Stimulated activated naive B cell treated with anti-CD40 and anti-IgM and Interleukin-4, amounts not matched to agents 10 μg/mL and 1 μg/mL and 100 μg/mL, for 72 hours (primary cell): ENCODE results near the gene NFATC2.
"Not testable (repeated sequence)": the region's sequence is repeated elsewhere in the genome, so short reads cannot be mapped to it uniquely, and the experiment has no call there.

ENCODE experiments used
- ATAC-seq, 2 donors: fragments of 150-1000 bp; cut with Tn5 transposase; replicated peaks; 2 replicates each; pipeline ENCODE4 v1.10.0; 2021; ENCODE audit warnings: moderate library complexity in 1 of 2
- DNase-seq: peaks from one replicate; pipeline ENCODE4 v3.0.0; 2021
- H3K27ac Mint-ChIP-seq: one replicate; pipeline ENCODE4 v1.8.0; 2022; ENCODE audit warnings: mild to moderate bottlenecking, mixed read lengths
- H3K27me3 Mint-ChIP-seq, 2 donors: one replicate each; pipeline ENCODE4 v1.8.0; 2022; ENCODE audit warnings: mixed read lengths in 2 of 2
- H3K36me3 Mint-ChIP-seq, 2 donors: one replicate each; pipeline ENCODE4 v1.8.0; 2022; ENCODE audit warnings: mixed read lengths in 2 of 2, mild to moderate bottlenecking in 1 of 2
- H3K4me1 Mint-ChIP-seq, 2 donors: one replicate each; pipeline ENCODE4 v1.8.0; 2022; ENCODE audit warnings: mixed read lengths in 2 of 2, mild to moderate bottlenecking in 1 of 2
- H3K4me3 Mint-ChIP-seq, 2 donors: one replicate each; pipeline ENCODE4 v1.8.0; 2022; ENCODE audit warnings: mild to moderate bottlenecking in 2 of 2, mixed read lengths in 2 of 2, moderate library complexity in 1 of 2
- H3K9me3 Mint-ChIP-seq, 2 donors: one replicate each; pipeline ENCODE4 v1.8.0; 2022; ENCODE audit warnings: mixed read lengths in 2 of 2, mild to moderate bottlenecking in 1 of 2

The NFATC2 gene

DNA sequence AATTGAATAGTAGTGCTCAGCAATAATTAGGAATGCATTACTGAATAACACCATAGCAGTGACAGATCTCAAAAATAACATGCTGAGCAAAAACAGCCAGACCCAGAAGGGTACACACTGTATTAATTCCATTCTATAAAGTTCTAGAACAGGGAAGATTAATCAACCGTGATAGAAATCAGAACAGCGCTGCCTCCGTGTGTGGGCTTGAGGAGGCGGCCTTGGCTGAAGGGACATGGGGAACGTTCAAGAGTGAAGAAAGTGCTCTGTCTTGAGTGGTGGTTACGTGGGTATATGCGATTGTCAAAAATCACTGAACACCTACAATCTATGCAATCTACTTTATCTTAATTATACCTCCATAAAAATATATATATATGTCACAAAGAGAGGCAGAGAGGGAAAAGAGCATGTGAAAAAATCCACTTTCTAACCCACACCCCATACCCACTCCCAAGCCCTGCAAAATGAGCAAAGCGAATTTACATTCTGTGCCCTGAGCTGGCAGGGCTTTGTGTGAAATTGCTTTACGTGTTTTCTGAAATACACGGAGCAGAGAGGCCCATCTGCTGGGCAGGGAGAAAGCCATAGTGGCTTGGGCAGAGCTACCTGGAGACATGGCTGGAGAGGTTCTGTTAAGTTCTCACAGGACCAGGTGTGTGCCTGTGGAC lies 74.4 kb downstream of the NFATC2 start:
- DNase-seq: no peak
- H3K27ac Mint-ChIP-seq: no peak overlapping the region
- ATAC-seq: no peak
- H3K27me3 Mint-ChIP-seq: no peaks in the 10 kb centered on the region
- H3K9me3 Mint-ChIP-seq: no peaks in the 10 kb centered on the region
- peaks cover 4 to 10% of the 10 kb centered on the region in 2 donors for H3K4me1 Mint-ChIP-seq
- no peak overlapping the region for H3K4me3 Mint-ChIP-seq
- H3K36me3 Mint-ChIP-seq: peaks cover 64 to 80% of the 10 kb centered on the region in 2 donors

- H3K36me3 Mint-ChIP-seq: peaks cover 61 to 76% of the 10 kb centered on the region in 2 donors
- H3K27me3 Mint-ChIP-seq: no peaks in the 10 kb centered on the region
- H3K9me3 Mint-ChIP-seq: peaks cover 2 to 3% of the 10 kb centered on the region in 2 donors
- H3K4me1 Mint-ChIP-seq: peaks cover 28 to 29% of the 10 kb centered on the region in 2 donors
- DNase-seq (no peak), ATAC-seq (no peak)
- no peak overlapping the region for H3K4me3 Mint-ChIP-seq
- no peak overlapping the region for H3K27ac Mint-ChIP-seq
Measured at GRCh38 chr20:51463998-51464397, 78.5 kb downstream of the NFATC2 start.

DNA sequence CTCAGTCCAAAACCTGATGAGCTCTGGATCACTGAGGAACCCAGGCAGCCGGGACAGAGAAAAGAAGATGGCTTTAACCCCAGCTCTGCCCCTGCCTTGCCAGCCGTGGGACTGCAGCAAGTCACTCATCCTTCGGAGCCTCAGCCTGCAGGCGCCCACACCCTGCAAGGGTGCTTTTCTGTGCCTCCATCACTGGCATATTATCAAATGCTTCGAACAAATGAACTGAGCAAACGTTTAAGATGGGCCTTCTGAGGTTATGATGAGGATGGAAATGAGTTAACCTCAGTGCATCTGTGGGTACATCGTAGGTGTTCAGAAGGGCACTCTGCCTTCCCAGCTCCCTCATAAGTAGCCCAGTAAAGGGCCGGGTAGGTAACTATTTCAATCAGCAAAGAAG lies 79.0 kb downstream of the NFATC2 start:
- Mint-ChIP-seq H3K27me3 (no peaks in the 10 kb centered on the region), H3K36me3 (peaks cover 64 to 77% of the 10 kb centered on the region in 2 donors), H3K27ac (no peak overlapping the region), H3K4me1 (peaks cover 29 to 31% of the 10 kb centered on the region in 2 donors), H3K9me3 (peaks cover 3 to 4% of the 10 kb centered on the region in 2 donors), H3K4me3 (no peak overlapping the region)
- ATAC-seq (no peak), DNase-seq (no peak)

DNA sequence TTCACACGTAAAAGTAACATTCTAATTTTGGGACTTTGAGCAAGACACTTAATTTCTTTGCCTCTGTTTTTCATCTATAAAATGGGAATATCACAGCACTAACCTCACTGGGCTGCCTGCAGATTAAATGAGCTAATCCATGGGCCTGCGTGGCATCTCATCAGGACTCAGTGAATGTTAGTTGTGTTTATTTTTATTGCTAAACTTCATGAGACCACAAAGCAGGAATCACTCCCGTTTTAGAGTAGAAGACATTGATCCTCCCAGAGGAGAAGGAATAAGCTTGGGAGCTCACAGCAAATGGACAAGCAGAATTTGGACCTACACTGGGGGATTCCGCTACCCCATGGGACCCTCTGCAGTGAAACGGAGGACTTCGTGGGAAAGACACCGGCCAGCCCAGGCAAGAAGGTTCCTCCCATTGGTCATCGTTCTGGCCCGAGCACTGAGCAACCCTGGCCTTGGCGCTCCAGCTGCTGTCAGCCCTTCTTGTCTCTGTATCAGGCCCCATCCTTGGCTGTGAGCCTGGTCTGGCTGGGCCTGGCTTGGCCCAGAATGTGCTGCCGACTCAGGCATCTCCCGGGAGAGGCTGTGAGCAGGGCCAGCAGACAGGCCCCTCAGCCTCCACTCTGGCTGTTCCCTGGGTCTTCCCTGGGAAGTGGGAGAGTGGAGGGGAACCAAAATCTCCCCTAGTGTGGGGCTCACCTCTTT lies 79.8 kb downstream of the NFATC2 start:
- H3K27ac Mint-ChIP-seq: no peak overlapping the region

GRCh38 chr20:51461846-51462245 lies 80.7 kb downstream of the NFATC2 start:
- Mint-ChIP-seq H3K36me3 (peaks cover 62 to 70% of the 10 kb centered on the region in 2 donors), H3K27ac (peak overlapping the region; percentile 51), H3K4me1 (peaks cover 35 to 46% of the 10 kb centered on the region in 2 donors)
- H3K27me3 Mint-ChIP-seq, H3K4me3 Mint-ChIP-seq, H3K9me3 Mint-ChIP-seq, DNase-seq, ATAC-seq: not testable (repeated sequence)

More for the DNA sequence above, 79.8 kb downstream of the NFATC2 start:
- no peaks in the 10 kb centered on the region for H3K27me3 Mint-ChIP-seq
- peaks cover 61 to 72% of the 10 kb centered on the region in 2 donors for H3K36me3 Mint-ChIP-seq
- H3K9me3 Mint-ChIP-seq: peaks cover 3 to 4% of the 10 kb centered on the region in 2 donors
- ATAC-seq: no peak
- H3K4me1 Mint-ChIP-seq: peaks cover 27 to 37% of the 10 kb centered on the region in 2 donors
- DNase-seq: no peak
- no peak overlapping the region for H3K4me3 Mint-ChIP-seq

GRCh38 chr20:51461306-51461705 lies 81.2 kb downstream of the NFATC2 start:
- no peaks in the 10 kb centered on the region for H3K27me3 Mint-ChIP-seq
- peaks cover 57 to 69% of the 10 kb centered on the region in 2 donors for H3K36me3 Mint-ChIP-seq
- peaks cover 3 to 4% of the 10 kb centered on the region in 2 donors for H3K9me3 Mint-ChIP-seq
- ATAC-seq (peak; percentile 13 to 15), DNase-seq (no peak)
- H3K27ac Mint-ChIP-seq: peak overlapping the region; percentile 94
- H3K4me1 Mint-ChIP-seq: peaks cover 39 to 52% of the 10 kb centered on the region in 2 donors
- H3K4me3 Mint-ChIP-seq: peak overlapping the region; percentile 2 to 12

DNA sequence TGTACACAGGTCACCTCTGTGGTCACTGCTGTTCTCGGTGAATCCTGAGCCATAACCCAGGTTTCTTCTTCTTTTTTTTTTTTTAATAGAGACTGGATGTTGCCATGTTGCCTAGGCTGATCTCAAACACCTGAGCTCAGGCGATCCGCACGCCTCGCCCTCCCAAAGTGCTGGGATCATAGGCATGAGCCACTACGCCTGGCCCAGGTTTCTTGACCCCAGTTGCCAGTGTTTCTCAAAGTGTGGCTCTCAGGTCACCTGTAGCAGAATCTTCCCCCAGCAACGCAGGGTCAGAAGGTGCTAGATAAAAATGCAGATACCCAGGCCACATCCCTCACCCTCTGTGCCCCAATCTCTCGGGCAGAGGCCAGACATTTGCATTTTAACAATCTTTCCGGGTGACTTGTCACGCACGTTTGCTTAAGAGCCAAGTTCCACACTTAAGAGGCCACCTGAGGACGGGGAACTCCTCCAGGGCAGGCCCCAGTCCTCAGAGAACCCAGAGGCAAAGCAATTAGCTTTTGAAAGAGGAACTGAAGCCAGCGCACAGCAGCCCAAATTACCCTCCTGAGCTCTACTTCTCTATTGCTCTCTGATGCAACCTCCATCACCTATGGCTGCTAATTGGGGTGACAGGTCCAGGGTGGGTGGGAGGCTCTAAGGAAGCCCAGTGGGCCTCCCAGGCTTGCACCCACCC lies 81.8 kb downstream of the NFATC2 start:
- ATAC-seq (peak; percentile 98), DNase-seq (peak; percentile 84)
- H3K9me3 Mint-ChIP-seq: peaks cover 3 to 4% of the 10 kb centered on the region in 2 donors
- H3K36me3 Mint-ChIP-seq: peaks cover 52 to 64% of the 10 kb centered on the region in 2 donors
- no peaks in the 10 kb centered on the region for H3K27me3 Mint-ChIP-seq
- peaks cover 39 to 53% of the 10 kb centered on the region in 2 donors for H3K4me1 Mint-ChIP-seq
- peak overlapping the region; percentile 28 to 60 for H3K4me3 Mint-ChIP-seq
- H3K27ac Mint-ChIP-seq: peak overlapping the region; percentile 94

DNA sequence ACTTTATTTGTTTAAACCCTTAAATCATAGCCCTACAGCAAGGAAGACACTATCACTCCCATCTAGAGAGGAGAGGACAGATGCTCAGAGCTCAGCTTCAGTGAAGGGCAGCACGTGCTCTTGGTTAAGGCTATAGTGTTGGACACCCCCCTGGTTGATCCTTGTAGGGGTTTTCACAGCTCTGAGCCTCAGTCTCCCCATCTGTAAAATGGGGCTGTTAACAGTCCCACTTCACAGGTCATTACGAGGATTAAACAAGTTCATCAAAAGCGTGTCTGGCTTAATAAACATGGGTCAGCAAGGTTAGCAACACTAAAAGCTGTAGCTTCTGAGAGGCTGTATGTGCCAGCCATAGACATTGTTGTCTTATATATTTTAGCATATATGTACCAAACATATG lies 82.4 kb downstream of the NFATC2 start:
- DNase-seq (no peak), ATAC-seq (no peak)
- peaks cover 3 to 4% of the 10 kb centered on the region in 2 donors for H3K9me3 Mint-ChIP-seq
- H3K27ac Mint-ChIP-seq: no peak overlapping the region
- no peaks in the 10 kb centered on the region for H3K27me3 Mint-ChIP-seq
- no peak overlapping the region for H3K4me3 Mint-ChIP-seq
- peaks cover 51 to 63% of the 10 kb centered on the region in 2 donors for H3K36me3 Mint-ChIP-seq
- H3K4me1 Mint-ChIP-seq: peaks cover 40 to 49% of the 10 kb centered on the region in 2 donors

DNA sequence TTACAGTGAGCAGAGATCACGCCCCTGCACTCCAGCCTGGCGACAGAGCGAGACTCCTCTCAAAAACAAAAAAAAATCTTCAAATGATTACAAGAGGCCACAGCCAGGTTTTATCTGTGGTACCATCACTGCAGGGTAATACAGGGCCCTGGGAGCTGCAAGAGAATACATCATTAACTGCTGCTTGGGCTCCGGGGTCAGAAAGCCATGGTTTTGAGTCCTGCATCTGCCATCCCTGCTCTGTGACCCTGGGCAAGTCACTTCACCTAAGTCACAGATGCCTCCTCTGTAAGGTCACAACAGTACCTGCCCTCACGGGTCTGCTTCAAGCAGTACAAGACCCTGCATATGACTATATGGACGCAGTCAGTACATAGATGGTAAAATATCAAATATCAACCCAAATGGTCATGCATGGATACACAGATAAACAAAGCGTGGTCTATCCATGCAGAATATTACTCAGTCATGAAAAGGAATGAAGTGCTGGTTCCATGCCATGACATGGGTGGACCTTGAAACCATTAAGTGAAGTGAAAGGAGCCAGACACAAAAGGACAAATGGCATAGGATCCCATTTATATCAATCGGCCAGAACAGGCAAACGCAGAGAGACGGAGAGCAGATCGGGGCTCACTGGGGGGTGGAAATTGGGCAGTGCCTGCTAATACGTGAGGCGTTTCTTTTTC lies 83.6 kb downstream of the NFATC2 start:
- Mint-ChIP-seq H3K9me3 (peaks cover 6 to 8% of the 10 kb centered on the region in 2 donors), H3K36me3 (peaks cover 51 to 64% of the 10 kb centered on the region in 2 donors), H3K4me1 (peaks cover 39 to 49% of the 10 kb centered on the region in 2 donors), H3K4me3 (no peak overlapping the region), H3K27me3 (no peaks in the 10 kb centered on the region), H3K27ac (no peak overlapping the region)
- DNase-seq (no peak), ATAC-seq (no peak)

DNA sequence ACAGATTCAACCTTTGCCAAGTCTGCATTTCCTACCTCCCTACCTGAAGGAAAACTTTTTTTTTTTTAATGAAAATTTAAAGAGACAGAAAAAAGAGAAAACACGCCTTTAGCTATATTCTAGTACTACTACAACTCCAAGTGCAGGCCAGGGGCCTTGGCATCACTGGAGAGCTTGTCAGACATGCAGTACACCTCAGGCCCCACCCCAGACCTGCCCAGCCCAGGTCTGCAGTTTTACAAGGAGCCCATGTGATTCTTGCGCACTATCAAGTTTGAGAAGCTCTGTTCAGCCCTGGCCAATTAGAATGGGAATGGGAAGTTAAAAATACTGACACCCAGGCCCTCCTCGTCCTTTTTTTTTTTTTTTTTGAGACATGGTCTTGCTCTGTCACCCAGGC lies 85.0 kb downstream of the NFATC2 start:
- peak overlapping the region in 1 of 2 donors; percentile 54 for H3K4me3 Mint-ChIP-seq
- peaks cover 37 to 52% of the 10 kb centered on the region in 2 donors for H3K4me1 Mint-ChIP-seq
- ATAC-seq (no peak), DNase-seq (no peak)
- H3K36me3 Mint-ChIP-seq: peaks cover 49 to 63% of the 10 kb centered on the region in 2 donors
- no peaks in the 10 kb centered on the region for H3K27me3 Mint-ChIP-seq
- H3K9me3 Mint-ChIP-seq: peaks cover 6 to 8% of the 10 kb centered on the region in 2 donors
- no peak overlapping the region for H3K27ac Mint-ChIP-seq

DNA sequence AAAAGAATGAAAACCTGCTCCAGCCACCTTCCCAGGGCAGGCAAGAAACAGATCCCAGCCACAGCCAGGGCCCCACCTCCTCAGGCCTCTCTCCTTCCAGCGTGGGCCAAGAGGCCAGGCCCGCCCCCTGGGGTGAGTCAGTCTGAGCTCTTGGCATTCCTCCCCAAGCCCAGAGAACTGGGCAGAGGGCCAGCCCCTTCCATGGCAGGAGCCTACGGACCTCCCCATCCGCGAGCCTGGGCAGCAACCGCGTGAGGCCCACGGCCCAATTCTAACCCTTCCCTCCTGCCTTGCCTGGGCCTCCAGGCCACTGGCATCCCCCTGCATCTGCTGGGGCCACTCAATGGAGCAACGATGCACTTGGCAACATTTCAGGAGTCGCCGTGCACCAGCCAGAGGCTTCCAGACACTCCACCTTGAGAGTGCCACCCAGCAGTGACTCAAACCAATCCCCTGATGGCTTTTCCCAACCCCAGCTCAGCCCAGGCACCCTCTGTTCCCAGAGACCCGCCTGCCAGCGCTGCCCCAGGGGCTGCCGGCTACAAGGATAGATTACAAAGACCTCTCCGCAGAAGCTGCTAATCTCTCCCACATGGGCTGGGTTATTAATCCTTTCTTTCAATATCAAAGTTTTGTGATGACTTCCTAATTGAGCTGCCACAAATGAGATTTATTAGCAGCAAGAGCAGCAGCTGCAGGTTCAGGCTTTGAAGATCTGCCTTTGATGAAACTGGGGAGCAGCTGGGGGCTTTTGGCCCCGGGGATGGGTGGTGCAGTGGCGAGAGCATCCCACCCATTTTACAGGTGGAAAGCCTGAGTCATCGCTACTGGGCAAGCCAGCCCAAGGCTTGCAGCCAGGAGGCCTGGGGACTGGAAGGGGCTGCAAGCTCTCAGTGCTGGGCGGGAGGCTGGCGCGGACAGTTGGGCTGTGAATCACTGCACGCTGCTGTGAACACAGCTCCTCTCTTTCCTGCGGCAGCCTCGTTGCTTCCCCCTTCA lies 85.7 kb downstream of the NFATC2 start:
- peak overlapping the region; percentile 44 to 54 for H3K4me3 Mint-ChIP-seq
- H3K27ac Mint-ChIP-seq: peak overlapping the region; percentile 62
- peaks cover 55 to 69% of the 10 kb centered on the region in 2 donors for H3K36me3 Mint-ChIP-seq
- H3K27me3 Mint-ChIP-seq: no peaks in the 10 kb centered on the region
- H3K9me3 Mint-ChIP-seq: peaks cover 6 to 8% of the 10 kb centered on the region in 2 donors
- peak; percentile 21 to 31 for ATAC-seq
- peak; percentile 10 for DNase-seq
- H3K4me1 Mint-ChIP-seq: peaks cover 37 to 55% of the 10 kb centered on the region in 2 donors

- H3K27ac Mint-ChIP-seq: peak overlapping the region; percentile 20
- H3K36me3 Mint-ChIP-seq: peaks cover 53 to 70% of the 10 kb centered on the region in 2 donors
- DNase-seq (no peak), ATAC-seq (no peak)
- H3K27me3 Mint-ChIP-seq: no peaks in the 10 kb centered on the region
- H3K4me1 Mint-ChIP-seq: peaks cover 22 to 34% of the 10 kb centered on the region in 2 donors
- H3K9me3 Mint-ChIP-seq: peaks cover 4 to 8% of the 10 kb centered on the region in 2 donors
- H3K4me3 Mint-ChIP-seq: no peak overlapping the region
Measured at GRCh38 chr20:51454250-51454865, 88.2 kb downstream of the NFATC2 start.
